Measurements from ENCODE around the gene CLDN16.

The CLDN16 gene

GRCh38 chr3:190380184-190380583, 7.8 kb upstream of the CLDN16 start:
- TF ChIP-seq EZH2phosphoT487 (IDR thresholded peaks at IDR 0.05; ENCODE audit: borderline replicate concordance, low read length), result no peak
- TF ChIP-seq CTCF (IDR thresholded peaks at IDR 0.05; ENCODE audit: low read depth, low read length, poor library complexity, severe bottlenecking), result no peak
- Histone ChIP-seq H3K27me3 (ENCODE audit: control insufficient read depth, low read length) (0 out of 2 replicates have a peak, but pooled peaks cover 3% of the 10 kb centered on the region), H3K4me3 (ENCODE audit: low read length) (no peak overlapping the region), H3K27ac (ENCODE audit: low read depth, low read length) (no peak overlapping the region), H3K4me1 (ENCODE audit: control insufficient read depth, low read length) (no peaks in the 10 kb centered on the region), H3K9me2 (replicated peaks; ENCODE audit: control insufficient read depth, low read length) (no peaks in the 10 kb centered on the region), H3F3A (ENCODE audit: control insufficient read depth, insufficient read depth) (no peaks in the 10 kb centered on the region), H3K4me2 (ENCODE audit: low read length) (no peak overlapping the region), H3K79me2 (ENCODE audit: control insufficient read depth, low read length) (no peaks in the 10 kb centered on the region), H3K36me3 (ENCODE audit: control insufficient read depth, low read length) (no peaks in the 10 kb centered on the region), H3K9me3 (ENCODE audit: control insufficient read depth, insufficient read depth, low read length) (no peaks in the 10 kb centered on the region), H4K20me1 (ENCODE audit: control insufficient read depth, insufficient read depth, low read depth, low read length) (no peaks in the 10 kb centered on the region)

- no peaks in the 10 kb centered on the region for H3K4me1 ChIP-seq (ENCODE audit: control insufficient read depth, low read length)
- no peaks in the 10 kb centered on the region for H3K9me2 ChIP-seq (replicated peaks; ENCODE audit: control insufficient read depth, low read length)
- H4K20me1 ChIP-seq (ENCODE audit: control insufficient read depth, insufficient read depth, low read depth, low read length), result no peaks in the 10 kb centered on the region
- no peak overlapping the region for H3K4me2 ChIP-seq (ENCODE audit: low read length)
- H3K27me3 ChIP-seq (ENCODE audit: control insufficient read depth, low read length), result 0 out of 2 replicates have a peak, but pooled peaks cover 3% of the 10 kb centered on the region
- no peaks in the 10 kb centered on the region for H3K9me3 ChIP-seq (ENCODE audit: control insufficient read depth, insufficient read depth, low read length)
- no peaks in the 10 kb centered on the region for H3K79me2 ChIP-seq (ENCODE audit: control insufficient read depth, low read length)
- H3K27ac ChIP-seq (ENCODE audit: low read depth, low read length), result no peak overlapping the region
- TF ChIP-seq EZH2phosphoT487 (IDR thresholded peaks at IDR 0.05; ENCODE audit: borderline replicate concordance, low read length), result no peak
- TF ChIP-seq CTCF (IDR thresholded peaks at IDR 0.05; ENCODE audit: low read depth, low read length, poor library complexity, severe bottlenecking), result no peak
- H3K36me3 ChIP-seq (ENCODE audit: control insufficient read depth, low read length), result no peaks in the 10 kb centered on the region
- H3F3A ChIP-seq (ENCODE audit: control insufficient read depth, insufficient read depth), result no peaks in the 10 kb centered on the region
- no peak overlapping the region for H3K4me3 ChIP-seq (ENCODE audit: low read length)
These were observed 6.5 kb upstream of the CLDN16 start for GRCh38 chr3:190381441-190381840.

GRCh38 chr3:190382082-190382481, 5.9 kb upstream of the CLDN16 start:
- H3K79me2 ChIP-seq (ENCODE audit: control insufficient read depth, low read length), result no peaks in the 10 kb centered on the region
- H3K9me2 ChIP-seq (replicated peaks; ENCODE audit: control insufficient read depth, low read length), result no peaks in the 10 kb centered on the region
- H3K4me1 ChIP-seq (ENCODE audit: control insufficient read depth, low read length), result no peaks in the 10 kb centered on the region
- no peaks in the 10 kb centered on the region for H4K20me1 ChIP-seq (ENCODE audit: control insufficient read depth, insufficient read depth, low read depth, low read length)
- no peaks in the 10 kb centered on the region for H3F3A ChIP-seq (ENCODE audit: control insufficient read depth, insufficient read depth)
- no peak overlapping the region for H3K4me3 ChIP-seq (ENCODE audit: low read length)
- H3K27me3 ChIP-seq (ENCODE audit: control insufficient read depth, low read length), result no peaks in the 10 kb centered on the region
- H3K9me3 ChIP-seq (ENCODE audit: control insufficient read depth, insufficient read depth, low read length), result no peaks in the 10 kb centered on the region
- TF ChIP-seq CTCF (IDR thresholded peaks at IDR 0.05; ENCODE audit: low read depth, low read length, poor library complexity, severe bottlenecking) (no peak), EZH2phosphoT487 (IDR thresholded peaks at IDR 0.05; ENCODE audit: borderline replicate concordance, low read length) (no peak)
- no peak overlapping the region for H3K27ac ChIP-seq (ENCODE audit: low read depth, low read length)
- no peaks in the 10 kb centered on the region for H3K36me3 ChIP-seq (ENCODE audit: control insufficient read depth, low read length)
- no peak overlapping the region for H3K4me2 ChIP-seq (ENCODE audit: low read length)
